Ovary (tissue), 9 donors: Measurements from ENCODE around the gene PTMA. TPM values are rescaled to one million over a fixed set of nuclear protein-coding genes. Genes with fewer than 3 reads are reported as not detected.
"Not testable (repeated sequence)": the region's sequence is repeated elsewhere in the genome, so short reads cannot be mapped to it uniquely, and the experiment has no call there.

Experiments used
- DNase-seq, 5 donors: peaks; one replicate each; pipeline ENCODE4 v3.0.0-alpha.2; 2019 to 2020
- H3K27ac ChIP-seq, 2 donors: fragments of 200-600 bp; one replicate each; pipeline versions ENCODE4 v1.5.1 to v1.8.0; 2019 to 2022
- H3K27me3 ChIP-seq: fragments of 200-600 bp; one replicate; pipeline ENCODE4 v1.8.0; 2022
- H3K36me3 ChIP-seq: fragments of 200-600 bp; sonication (generic); one replicate; pipeline ENCODE4 v1.5.1; 2019
- H3K4me1 ChIP-seq: one replicate; pipeline ENCODE4 v1.8.1; 2013; ENCODE audit warnings: mild to moderate bottlenecking, moderate library complexity; ENCODE audit not compliant: insufficient read depth
- H3K4me3 ChIP-seq: fragments of 200-600 bp; sonication (generic); one replicate; pipeline ENCODE4 v1.5.1; 2017
- H3K9me3 ChIP-seq, 2 donors: fragments of 200-600 bp in 1 of 2; sonication (generic) in 1 of 2; one replicate each; pipeline versions ENCODE4 v1.5.1 to v1.8.1; 2013 to 2019; ENCODE audit warnings: mild to moderate bottlenecking in 1 of 2, moderate library complexity in 1 of 2
- CTCF ChIP-seq, 3 donors: fragments of 450-650 bp in 2 of 3; fragments of 200-600 bp in 1 of 3; IDR thresholded peaks; one replicate each; pipeline versions ENCODE4 v1.5.1 to v1.8.0; 2016 to 2022; ENCODE audit warnings: antibody characterized with exemption in 3 of 3, mild to moderate bottlenecking in 1 of 3
- EP300 ChIP-seq: sonication (generic); formaldehyde crosslinking; IDR thresholded peaks from one replicate; pipeline ENCODE4 v1.6.1; 2017; ENCODE audit warnings: antibody characterized with exemption
- POLR2A ChIP-seq: fragments of 450-650 bp; IDR thresholded peaks from one replicate; pipeline ENCODE4 v1.6.1; 2017; ENCODE audit warnings: antibody characterized with exemption, mild to moderate bottlenecking, moderate library complexity
- WGBS, 3 donors: extraction: QIAGEN DNeasy Blood & Tissue Kit in 1 of 3; methylation state at CpG; one replicate each; pipeline versions ENCODE4 v1.1.5 to v1.1.7; 2013 to 2017; 5-methylcytosine and 5-hydroxymethylcytosine counted together
- intact Hi-C, 4 donors: fragments of 100-400 bp; cut with DNase I; formaldehyde crosslinking; loops; one replicate each; pipeline versions ENCODE4 v1.11.0 to v1.15.1; 2022 to 2023
- polyA plus RNA-seq, 2 donors: library from polyadenylated mRNA; stranded (reverse); fragments of 200-250 nt in 1 of 2; fragments of 350-450 nt in 1 of 2; fragmentation: Illumina TruSeq in 1 of 2; extraction: RNeasy Lipid Tissue Mini Kit (QIAGEN cat#74804) in 1 of 2; gene quantifications; one replicate each; pipeline ENCODE4 v1.2.3, GENCODE V29; 2013 to 2014
- total RNA-seq, 7 donors: library from RNA; depleted of rRNA in 2 of 7; stranded (reverse); fragments of >200 nt in 2 of 7; fragmentation: NEBNext Ultra II Directional in 3 of 7; extraction: Animal tissue kit (Norgen Biotek cat#: 25700) in 3 of 7; gene quantifications; one replicate each; pipeline versions ENCODE4 v1.1.0 to v1.2.4, GENCODE V29; 2016 to 2023
- donor health status: DM: no; HTN: no; CAD: no; lungs with moderate emphysema.
- donor health status: DM: no; HTN: no; CAD: no.
- donor health status: Bipolar disorder and iron deficiency.
- donor health status: DM: yes; HTN: yes; CAD: no.
- donor health status: DM: no; HTN: no; CAD: no.
- donor health status: DM: yes; HTN: yes; CAD: no.

PTMA gene
- total and polyA plus RNA-seq, 9 donors: 755 to 1,991 (median 930) TPM

- intact Hi-C loops: loop anchor here in 3 of 4 donors (2.0 to 10.0 kb wide), 2 partner anchors 98 to 186 kb away; no protein-coding TSS in a partner anchor
- Histone ChIP-seq H3K27me3 (no peaks in the 10 kb centered on the region), H3K4me1 (peaks cover 18% of the 10 kb centered on the region), H3K9me3 (no peaks in the 10 kb centered on the region), H3K36me3 (no peaks in the 10 kb centered on the region), H3K4me3 (peak overlapping the region; percentile 77), H3K27ac (peak overlapping the region; percentile 94 to 100)
- WGBS, 3 donors: 2 to 6% (median 4%) methylated on average over 43 of the region's 43 CpGs
- peak in 4 of 5 donors; percentile 50 to 65 (median 58) for DNase-seq
- no peak for TF ChIP-seq EP300
- no peak for TF ChIP-seq CTCF (IDR thresholded peaks at IDR 0.05)
- no peak for TF ChIP-seq POLR2A
Measured at GRCh38 chr2:231710799-231711676, 2.7 kb downstream of the PTMA start.

- Histone ChIP-seq H3K9me3 (no peaks in the 10 kb centered on the region), H3K27me3 (no peaks in the 10 kb centered on the region), H3K4me1 (peaks cover 18% of the 10 kb centered on the region), H3K4me3 (peak overlapping the region; percentile 77), H3K27ac (peak overlapping the region; percentile 94 to 100), H3K36me3 (no peaks in the 10 kb centered on the region)
- intact Hi-C loops: loop anchor here in 3 of 4 donors (2.0 to 10.0 kb wide), 2 partner anchors 99 to 187 kb away; no protein-coding TSS in a partner anchor
- peak in 1 of 5 donors; percentile 15 for DNase-seq
- whole genome bisulfite sequencing, 3 donors: 26 to 41% (median 29%) methylated on average over 9 of the region's 9 CpGs
- TF ChIP-seq POLR2A: no peak
- no peak for TF ChIP-seq EP300
- TF ChIP-seq CTCF (IDR thresholded peaks at IDR 0.05): no peak
Measured at GRCh38 chr2:231711677-231712450, 3.5 kb downstream of the PTMA start.

- 49 to 59% (median 54%) methylated on average over 18 of the region's 18 CpGs for WGBS, 3 donors
- not testable (repeated sequence) for H3K9me3 ChIP-seq, H3K4me3 ChIP-seq, DNase-seq, H3K27ac ChIP-seq, H3K27me3 ChIP-seq, H3K36me3 ChIP-seq
- intact Hi-C loops: loop anchor here in 1 of 4 donors (2.0 to 10.0 kb wide), 2 partner anchors 100 to 188 kb away; no protein-coding TSS in a partner anchor
- peaks cover 18% of the 10 kb centered on the region for H3K4me1 ChIP-seq
Measured at GRCh38 chr2:231712451-231713021, 4.2 kb downstream of the PTMA start.

- intact Hi-C loops: loop anchor here in 1 of 4 donors (2.0 to 10.0 kb wide), 2 partner anchors 101 to 189 kb away; no protein-coding TSS in a partner anchor
- DNase-seq, H3K4me3 ChIP-seq, H3K27ac ChIP-seq, H3K27me3 ChIP-seq, H3K9me3 ChIP-seq, H3K36me3 ChIP-seq: not testable (repeated sequence)
- peaks cover 18% of the 10 kb centered on the region for H3K4me1 ChIP-seq
Measured at GRCh38 chr2:231713406-231713729, 5.0 kb downstream of the PTMA start.
